HG03064 (cell line): ENCODE measurements around the gene NR1H4.
"Not testable (repeated sequence)": the region's sequence is repeated elsewhere in the genome, so short reads cannot be mapped to it uniquely, and the experiment has no call there.

Experiments
- ATAC-seq: cut with Tn5 transposase; IDR thresholded peaks from one replicate; pipeline ENCODE4 v1.9.1; 2021; ENCODE audit warnings: low read depth; ENCODE audit not compliant: unreplicated experiment

NR1H4 gene

GRCh38 chr12:100504804-100505203 lies 31.1 kb downstream of the NR1H4 start:
- ATAC-seq = no peak

- ATAC-seq = no peak
Measured at GRCh38 chr12:100508751-100509150, 35.1 kb downstream of the NR1H4 start.

GRCh38 chr12:100512692-100513091 lies 39.0 kb downstream of the NR1H4 start:
- no peak for ATAC-seq

GRCh38 chr12:100515968-100516367 lies 42.3 kb downstream of the NR1H4 start:
- ATAC-seq = no peak

DNA sequence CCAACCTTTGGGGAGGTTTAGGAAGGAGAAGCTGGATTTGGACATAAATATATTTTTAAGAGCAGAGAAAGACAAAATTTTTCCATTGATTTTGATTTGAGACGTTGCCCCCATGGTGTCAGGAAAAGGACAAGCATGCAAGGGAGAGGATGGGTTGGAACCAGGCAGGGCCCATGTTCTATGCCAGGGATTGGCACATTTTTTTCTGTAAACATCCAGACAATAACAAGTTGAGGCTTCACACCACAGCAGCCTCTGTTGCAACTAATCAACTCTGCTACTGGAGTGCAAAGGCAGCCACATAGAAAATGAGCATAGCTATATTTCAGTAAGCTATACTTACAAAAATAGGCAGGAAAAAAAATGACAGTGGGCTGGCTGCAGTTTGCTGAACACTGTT lies 44.7 kb downstream of the NR1H4 start:
- ATAC-seq = no peak

DNA sequence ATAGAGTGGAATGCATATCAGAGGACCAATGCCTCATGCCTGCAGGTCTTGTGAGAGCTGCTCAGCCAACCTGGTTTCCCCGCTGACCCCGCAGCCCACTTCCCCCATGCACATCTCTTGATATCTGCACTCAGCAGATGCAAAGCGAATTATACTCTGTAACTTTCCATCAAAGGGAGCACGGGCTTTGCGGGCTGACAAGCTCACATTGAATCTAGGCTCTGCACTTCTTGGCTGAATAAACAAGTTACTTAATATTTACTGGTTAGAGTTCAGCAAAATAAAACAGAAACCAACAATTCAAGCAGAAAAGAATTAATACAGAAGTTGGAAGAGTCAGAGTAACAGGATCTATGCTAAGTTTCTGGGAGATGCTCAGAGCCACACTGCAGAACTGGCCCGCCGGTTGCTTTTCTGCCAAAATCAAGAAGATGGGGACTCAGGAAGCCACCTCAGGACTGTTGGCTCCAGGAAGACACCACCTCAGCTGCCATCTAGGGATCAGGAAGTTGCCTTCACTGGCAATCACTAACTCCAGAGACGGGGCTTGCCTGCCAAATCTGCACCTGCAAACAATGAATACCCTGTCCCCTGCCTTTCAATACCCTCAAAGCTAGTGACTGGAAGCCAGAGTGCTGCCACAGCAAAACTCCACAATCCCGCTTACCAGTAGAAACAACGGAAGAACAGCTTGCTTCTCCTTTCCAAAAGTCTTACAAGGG lies 46.5 kb downstream of the NR1H4 start:
- ATAC-seq = no peak

- no peak for ATAC-seq
Measured at GRCh38 chr12:100521958-100522357, 48.3 kb downstream of the NR1H4 start.

DNA sequence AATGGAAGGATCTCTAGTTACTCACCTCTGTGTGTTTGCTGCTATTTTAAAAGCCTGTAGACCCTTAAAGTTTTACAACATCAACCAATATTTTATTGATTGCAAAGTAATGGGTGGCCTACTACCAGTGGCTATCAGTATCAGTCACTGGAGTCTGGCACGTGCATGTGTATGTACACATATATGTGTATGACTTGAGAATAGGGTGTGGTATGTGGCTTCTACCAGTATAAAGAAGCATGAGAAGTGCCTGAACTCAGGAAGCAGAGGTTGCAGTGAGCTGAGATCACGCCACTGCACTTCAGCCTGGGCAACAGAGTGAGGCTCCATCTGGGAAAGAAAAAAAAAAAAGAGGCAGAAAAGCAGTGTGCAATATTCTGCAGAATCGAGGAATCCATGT lies 54.4 kb downstream of the NR1H4 start:
- ATAC-seq = no peak

DNA sequence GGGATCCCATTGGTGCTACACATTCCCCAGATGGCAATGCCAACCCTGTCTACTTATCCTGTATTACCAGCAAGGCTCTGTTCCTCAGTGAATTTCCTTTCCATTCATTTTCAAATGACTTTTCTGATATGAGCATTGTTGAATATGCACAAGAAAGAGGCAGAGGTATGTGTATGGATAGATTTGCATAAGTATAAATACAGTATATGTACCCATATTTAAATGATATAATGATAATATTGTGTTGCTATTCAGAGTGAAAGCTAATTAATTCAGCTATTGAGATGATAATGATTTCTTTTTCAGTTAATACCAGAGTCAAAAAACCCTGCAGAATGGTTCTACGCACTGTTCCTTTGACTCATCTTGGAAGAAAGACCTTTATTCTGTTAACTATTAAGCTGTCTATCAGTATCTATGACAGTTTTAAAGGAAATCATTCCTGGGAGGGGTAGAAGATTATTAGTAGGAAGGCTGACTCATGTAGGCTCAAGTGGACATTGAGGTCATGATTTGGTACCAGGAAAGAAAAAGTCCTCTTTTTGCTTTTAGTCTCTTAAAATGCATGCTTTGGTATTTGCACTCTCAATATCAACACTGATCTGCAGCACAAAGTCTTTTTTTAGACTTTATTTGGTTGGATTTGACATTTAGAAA lies 54.9 kb downstream of the NR1H4 start:
- ATAC-seq = no peak

DNA sequence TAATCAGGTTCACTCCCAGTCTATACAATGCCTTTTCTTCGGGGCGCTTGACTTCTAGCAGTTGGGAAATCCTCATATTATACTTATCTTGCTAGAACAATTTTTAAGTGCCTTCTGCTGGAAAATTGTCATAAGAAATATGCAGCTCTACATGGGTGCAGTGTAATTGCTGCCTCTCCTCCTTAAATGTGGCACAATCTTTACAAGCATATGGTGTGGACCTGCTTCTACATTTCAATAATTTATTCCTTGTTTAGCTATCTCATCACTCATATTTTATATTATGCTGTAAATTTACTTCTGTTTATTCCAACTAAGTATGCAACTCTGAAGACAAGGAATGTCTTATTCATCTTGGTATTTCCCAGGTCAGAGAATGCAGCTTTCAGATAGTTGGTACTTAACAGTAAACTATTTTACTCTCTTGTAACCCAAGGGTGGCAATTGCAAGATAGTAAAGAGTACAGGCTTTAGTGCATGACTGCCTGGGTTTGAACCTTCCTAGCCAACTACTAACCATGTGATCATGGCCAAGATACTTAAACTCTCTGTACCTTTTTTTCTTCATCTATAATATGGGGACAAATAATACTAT lies 56.2 kb downstream of the NR1H4 start:
- no peak for ATAC-seq

GRCh38 chr12:100533376-100533775 lies 59.7 kb downstream of the NR1H4 start:
- no peak for ATAC-seq

GRCh38 chr12:100534625-100535227 lies 61.1 kb downstream of the NR1H4 start:
- no peak for ATAC-seq

DNA sequence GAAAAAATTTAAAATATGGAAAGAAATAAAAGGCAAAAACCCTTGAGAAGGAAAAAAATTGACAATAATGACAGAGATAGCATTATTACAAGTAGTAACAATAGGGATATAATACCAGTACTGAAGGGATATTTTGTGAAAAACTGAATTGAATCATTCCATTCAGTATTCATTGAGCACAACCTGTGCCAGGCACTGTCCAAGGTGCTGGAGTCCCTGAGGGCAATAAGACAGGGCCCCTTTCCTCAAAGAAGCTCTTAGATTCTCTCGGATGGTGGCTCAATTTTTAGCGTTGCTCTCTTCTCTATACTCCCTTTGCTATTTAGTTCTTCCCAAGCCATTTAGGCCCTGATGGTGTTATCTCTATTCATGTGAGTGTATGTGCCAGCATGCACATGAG lies 65.5 kb downstream of the NR1H4 start:
- ATAC-seq = no peak

DNA sequence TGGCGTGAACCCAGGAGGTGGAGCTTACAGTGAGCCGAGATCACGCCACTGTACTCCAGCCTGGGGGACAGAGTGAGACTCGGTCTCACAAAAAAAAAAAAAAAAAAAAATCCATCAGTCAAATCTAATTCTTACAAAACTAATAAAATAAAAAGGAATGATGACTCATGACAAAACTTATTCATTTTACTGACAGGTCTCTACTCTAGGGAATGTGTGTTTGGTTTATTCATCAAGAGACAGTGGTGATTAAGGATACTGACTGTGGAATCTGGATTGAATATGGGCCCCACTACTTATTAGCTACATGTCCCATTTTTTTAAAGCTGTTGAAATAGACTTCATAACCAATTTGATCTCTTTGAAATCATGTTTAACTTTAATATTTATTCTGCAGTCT lies 70.5 kb downstream of the NR1H4 start:
- ATAC-seq = no peak

GRCh38 chr12:100545092-100545491 lies 71.4 kb downstream of the NR1H4 start:
- no peak for ATAC-seq

DNA sequence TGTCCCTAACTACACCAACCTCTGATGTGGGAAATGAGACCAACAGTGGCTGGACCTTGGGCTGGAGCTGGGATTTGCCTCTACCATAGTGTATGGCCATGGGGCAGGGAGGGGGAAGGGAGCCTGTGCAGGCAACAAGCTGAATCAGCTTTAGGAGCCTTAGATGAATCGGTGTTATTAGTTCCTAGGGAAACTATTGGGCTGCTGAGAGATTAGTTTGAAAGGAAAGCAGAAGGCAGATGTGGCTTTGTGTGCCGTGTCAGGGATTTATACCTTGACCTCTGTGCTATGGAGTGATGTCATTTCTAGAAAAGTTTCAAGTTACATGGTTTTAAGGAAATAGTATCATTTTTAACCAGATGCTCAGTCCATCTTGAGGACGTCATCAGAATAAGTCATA lies 80.3 kb downstream of the NR1H4 start:
- no peak for ATAC-seq

DNA sequence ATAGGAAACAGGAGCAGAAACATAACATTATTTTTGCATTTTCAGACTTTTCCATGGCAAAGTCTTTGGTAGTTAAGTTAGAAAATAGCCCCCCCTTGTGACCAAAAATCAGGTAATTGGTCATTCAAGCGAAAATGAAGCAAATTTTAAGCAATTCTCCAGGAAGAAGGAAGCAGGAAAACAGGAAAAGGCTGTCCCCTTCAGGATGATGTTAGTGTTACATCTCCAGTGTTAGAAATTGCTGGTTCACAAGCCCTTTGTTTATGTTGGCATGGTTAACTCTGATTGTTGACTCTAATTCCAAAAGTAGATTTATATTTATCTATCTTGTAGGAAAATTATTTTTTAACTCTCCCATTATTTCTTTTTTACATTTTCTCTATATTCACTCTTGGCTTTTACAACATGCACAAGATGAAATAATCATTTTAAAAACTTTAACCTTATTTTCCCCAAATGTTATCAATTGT lies 81.0 kb downstream of the NR1H4 start:
- ATAC-seq = no peak

DNA sequence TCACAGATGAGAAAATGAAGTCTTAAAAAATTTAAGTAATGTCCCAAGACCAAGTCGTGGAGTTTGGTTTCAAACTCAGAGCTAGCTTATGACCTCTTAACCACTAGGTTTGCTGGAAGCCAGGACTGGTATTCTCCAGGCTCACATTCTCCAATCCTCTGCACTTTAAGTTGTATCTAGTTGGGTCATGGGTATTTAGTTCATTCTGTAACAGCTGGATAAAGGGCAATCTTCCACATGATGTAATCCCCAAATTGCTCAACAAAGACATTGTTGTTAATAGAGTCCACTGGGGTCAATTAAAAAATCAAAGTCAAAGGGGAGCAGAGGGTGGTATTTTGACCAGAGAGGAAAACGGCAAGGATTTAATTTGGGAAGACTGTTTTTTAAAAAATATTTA lies 82.1 kb downstream of the NR1H4 start:
- no peak for ATAC-seq

DNA sequence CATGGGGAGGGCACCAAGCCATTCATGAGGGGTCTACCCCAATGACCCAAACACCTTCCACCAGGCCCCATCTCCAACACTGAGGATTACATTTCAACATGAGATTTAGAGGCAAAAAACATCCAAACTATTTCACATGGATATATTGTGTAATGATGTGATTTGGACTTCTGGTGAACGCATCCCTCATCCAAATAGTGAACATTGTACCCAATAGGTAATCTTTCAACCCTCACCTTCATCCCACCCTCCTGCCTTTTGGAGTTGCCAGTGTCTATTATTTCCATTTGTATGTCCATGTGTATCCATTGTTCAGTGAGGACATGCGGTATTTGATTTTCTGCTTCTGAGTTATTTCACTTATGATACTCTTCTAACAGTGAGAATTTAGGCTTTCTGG lies 83.7 kb downstream of the NR1H4 start:
- no peak for ATAC-seq

DNA sequence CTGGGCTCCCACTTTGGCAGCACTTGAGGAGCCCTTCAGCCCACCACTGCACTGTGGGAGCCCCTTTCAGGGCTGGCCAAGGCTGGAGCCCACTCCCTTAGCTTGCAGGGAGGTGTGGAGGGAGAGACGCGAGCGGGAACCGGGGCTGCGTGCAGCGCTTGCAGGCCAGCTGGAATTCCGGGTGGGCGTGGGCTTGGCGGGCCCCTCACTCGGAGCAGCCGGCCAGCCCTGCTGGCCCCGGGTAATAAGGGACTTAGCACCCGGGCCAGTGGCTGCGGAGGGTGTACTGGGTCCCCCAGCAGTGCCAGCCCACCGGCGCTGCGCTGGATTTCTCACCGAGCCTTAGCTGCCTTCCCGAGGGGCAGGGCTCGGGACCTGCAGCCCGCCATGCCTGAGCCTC lies 85.6 kb downstream of the NR1H4 start:
- not testable (repeated sequence) for ATAC-seq

- ATAC-seq = no peak
Measured at GRCh38 chr12:100564090-100564489, 90.4 kb downstream of the NR1H4 start.
